ENCODE data around the gene PAPOLB. TPM values are rescaled to one million over a fixed set of nuclear protein-coding genes. Genes with fewer than 3 reads are reported as not detected.

PAPOLB gene
- total RNA-seq, 4 donors from 2014 or later, result 0.11 to 0.30 TPM; not detected in 2

GRCh38 chr7:4882169-4883032 lies 20.6 kb upstream of the PAPOLB start:
- no peaks in the 10 kb centered on the region for H3K36me3 ChIP-seq
- peaks cover 31% of the 10 kb centered on the region for H3K4me1 ChIP-seq
- H3K27me3 ChIP-seq, result peaks cover 13% of the 10 kb centered on the region
- 10% methylated on average over 31 of the region's 35 CpGs for WGBS
- H3K9me3 ChIP-seq, result no peaks in the 10 kb centered on the region
- TF ChIP-seq CTCF (IDR thresholded peaks at IDR 0.05) (no peak), POLR2AphosphoS5 (IDR thresholded peaks at IDR 0.05) (peak in 1 of 3 donors; percentile 15), POLR2A (IDR thresholded peaks at IDR 0.05) (peak in 1 of 2 donors; percentile 25), EP300 (IDR thresholded peaks at IDR 0.05) (no peak)
- H3K27ac ChIP-seq, result peak overlapping the region; percentile 84
- peak overlapping the region; percentile 76 for H3K4me3 ChIP-seq
- DNase-seq (ENCODE audit: low spot score in 2 of 2), result peak; percentile 84 to 88

DNA sequence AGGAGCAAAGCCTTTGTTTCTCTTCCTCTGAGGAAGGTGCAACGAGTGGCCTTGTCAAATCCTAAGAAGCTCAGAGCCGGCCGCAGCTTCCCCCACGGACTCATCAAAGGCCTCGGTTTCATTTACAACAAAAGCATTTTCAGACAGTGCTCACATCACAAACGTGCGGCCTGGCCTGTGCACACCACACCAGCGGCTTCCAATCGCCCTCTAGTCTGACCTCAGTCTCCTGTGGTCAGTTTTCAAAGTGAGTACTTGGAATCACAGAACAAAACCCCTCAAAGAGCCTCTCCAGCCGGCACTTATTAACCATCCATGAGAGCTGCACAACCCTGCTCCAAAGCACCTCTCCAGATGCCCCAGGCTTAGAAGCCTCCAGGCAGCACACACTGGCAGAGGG lies 18.4 kb upstream of the PAPOLB start:
- Histone ChIP-seq H3K4me1 (peaks cover 31% of the 10 kb centered on the region), H3K4me3 (no peak overlapping the region), H3K27me3 (peaks cover 13% of the 10 kb centered on the region), H3K27ac (no peak overlapping the region), H3K9me3 (no peaks in the 10 kb centered on the region), H3K36me3 (no peaks in the 10 kb centered on the region)
- TF ChIP-seq POLR2A (IDR thresholded peaks at IDR 0.05) (no peak), POLR2AphosphoS5 (IDR thresholded peaks at IDR 0.05) (no peak), CTCF (IDR thresholded peaks at IDR 0.05) (no peak), EP300 (IDR thresholded peaks at IDR 0.05) (no peak)
- DNase-seq (ENCODE audit: low spot score in 2 of 2), result peak in 1 of 2 donors; percentile 60
- 59% methylated on average over 5 of the region's 10 CpGs for WGBS

GRCh38 chr7:4879396-4880081 lies 17.7 kb upstream of the PAPOLB start:
- H3K4me1 ChIP-seq, result peaks cover 31% of the 10 kb centered on the region
- H3K27me3 ChIP-seq, result peaks cover 13% of the 10 kb centered on the region
- DNase-seq (ENCODE audit: low spot score in 2 of 2), result peak in 1 of 2 donors; percentile 74
- TF ChIP-seq CTCF (IDR thresholded peaks at IDR 0.05), result no peak
- TF ChIP-seq POLR2A (IDR thresholded peaks at IDR 0.05), result no peak
- TF ChIP-seq POLR2AphosphoS5 (IDR thresholded peaks at IDR 0.05), result no peak
- no peak for TF ChIP-seq EP300 (IDR thresholded peaks at IDR 0.05)
- H3K9me3 ChIP-seq, result no peaks in the 10 kb centered on the region
- no peak overlapping the region for H3K4me3 ChIP-seq
- 78% methylated on average over 19 of the region's 27 CpGs for WGBS
- no peak overlapping the region for H3K27ac ChIP-seq
- H3K36me3 ChIP-seq, result no peaks in the 10 kb centered on the region

- Histone ChIP-seq H3K36me3 (no peaks in the 10 kb centered on the region), H3K4me1 (peaks cover 28% of the 10 kb centered on the region), H3K4me3 (no peak overlapping the region), H3K27me3 (peaks cover 10% of the 10 kb centered on the region), H3K27ac (no peak overlapping the region), H3K9me3 (no peaks in the 10 kb centered on the region)
- 73% methylated on average over 20 of the region's 45 CpGs for WGBS
- DNase-seq (ENCODE audit: low spot score in 2 of 2), result peak in 1 of 2 donors; percentile 60
- TF ChIP-seq POLR2AphosphoS5 (IDR thresholded peaks at IDR 0.05) (no peak), EP300 (IDR thresholded peaks at IDR 0.05) (no peak), CTCF (IDR thresholded peaks at IDR 0.05) (no peak), POLR2A (IDR thresholded peaks at IDR 0.05) (no peak)
Measured at GRCh38 chr7:4878336-4879335, 16.8 kb upstream of the PAPOLB start.

Data from suprapubic skin (tissue), 4 donors.